Memory B cell (primary cell): ENCODE results near the gene AUTS2.
"Not testable (repeated sequence)": the region's sequence is repeated elsewhere in the genome, so short reads cannot be mapped to it uniquely, and the experiment has no call there.

Experiments used
- ATAC-seq: fragments of 150-1000 bp; cut with Tn5 transposase; 2 replicates; pipeline ENCODE4 v1.10.0; 2021; ENCODE audit warnings: low read depth, mild to moderate bottlenecking, moderate library complexity
- DNase-seq, 2 donors: peaks; one replicate each; pipeline ENCODE4 v3.0.0; 2022; ENCODE audit warnings: low spot score in 2 of 2
- H3K27ac Mint-ChIP-seq: one replicate; pipeline ENCODE4 v1.8.0; 2022; ENCODE audit warnings: mild to moderate bottlenecking, moderate library complexity, mixed read lengths
- H3K27me3 Mint-ChIP-seq: one replicate; pipeline ENCODE4 v1.8.0; 2022; ENCODE audit warnings: mixed read lengths
- H3K36me3 Mint-ChIP-seq: one replicate; pipeline ENCODE4 v1.8.0; 2022; ENCODE audit warnings: mild to moderate bottlenecking, mixed read lengths
- H3K4me1 Mint-ChIP-seq: one replicate; pipeline ENCODE4 v1.8.0; 2022; ENCODE audit warnings: mixed read lengths
- H3K4me3 Mint-ChIP-seq: one replicate; pipeline ENCODE4 v1.8.0; 2022; ENCODE audit warnings: mild to moderate bottlenecking, moderate library complexity, mixed read lengths
- H3K9me3 Mint-ChIP-seq: one replicate; pipeline ENCODE4 v1.8.0; 2022; ENCODE audit warnings: mixed read lengths

AUTS2 gene

DNA sequence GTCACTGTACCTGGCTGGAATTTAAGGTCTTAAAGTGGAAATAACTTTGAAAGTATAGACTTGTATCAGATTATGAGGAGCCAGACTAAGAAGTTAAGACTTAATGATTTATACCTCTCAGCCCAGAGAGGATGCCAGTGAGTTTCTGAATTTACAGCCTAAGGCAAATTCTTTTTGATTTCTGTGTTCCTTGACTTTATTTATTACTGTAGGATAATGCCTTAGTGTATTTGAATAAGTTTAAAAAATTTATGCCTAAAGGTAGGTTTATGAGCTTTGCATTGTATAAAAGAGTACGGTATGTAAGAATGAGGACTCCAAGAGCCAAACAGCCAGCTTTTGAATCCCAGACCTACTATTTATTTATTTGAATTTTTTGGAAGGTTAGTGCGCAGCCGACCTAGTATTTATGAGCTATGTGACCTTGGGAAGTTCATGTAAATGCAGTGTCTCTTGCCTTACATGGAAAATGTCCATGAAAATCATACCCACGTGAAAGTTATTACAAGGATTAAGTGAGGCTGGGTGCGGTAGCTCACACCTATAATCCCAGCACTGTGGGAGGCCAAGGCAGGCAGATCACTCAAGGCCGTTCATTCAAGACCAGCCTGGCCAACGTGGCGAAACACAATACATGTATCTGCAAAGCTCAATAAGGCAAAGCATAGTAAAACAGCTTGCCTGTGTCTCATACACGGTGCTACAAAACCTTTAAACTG lies 174.6 kb downstream of the AUTS2 start:
- Mint-ChIP-seq H3K36me3 (no peaks in the 10 kb centered on the region), H3K4me1 (peaks cover 4% of the 10 kb centered on the region), H3K9me3 (no peaks in the 10 kb centered on the region), H3K27me3 (no peaks in the 10 kb centered on the region), H3K27ac (no peak overlapping the region), H3K4me3 (no peak overlapping the region)
- no peak for DNase-seq
- ATAC-seq: no peak

DNA sequence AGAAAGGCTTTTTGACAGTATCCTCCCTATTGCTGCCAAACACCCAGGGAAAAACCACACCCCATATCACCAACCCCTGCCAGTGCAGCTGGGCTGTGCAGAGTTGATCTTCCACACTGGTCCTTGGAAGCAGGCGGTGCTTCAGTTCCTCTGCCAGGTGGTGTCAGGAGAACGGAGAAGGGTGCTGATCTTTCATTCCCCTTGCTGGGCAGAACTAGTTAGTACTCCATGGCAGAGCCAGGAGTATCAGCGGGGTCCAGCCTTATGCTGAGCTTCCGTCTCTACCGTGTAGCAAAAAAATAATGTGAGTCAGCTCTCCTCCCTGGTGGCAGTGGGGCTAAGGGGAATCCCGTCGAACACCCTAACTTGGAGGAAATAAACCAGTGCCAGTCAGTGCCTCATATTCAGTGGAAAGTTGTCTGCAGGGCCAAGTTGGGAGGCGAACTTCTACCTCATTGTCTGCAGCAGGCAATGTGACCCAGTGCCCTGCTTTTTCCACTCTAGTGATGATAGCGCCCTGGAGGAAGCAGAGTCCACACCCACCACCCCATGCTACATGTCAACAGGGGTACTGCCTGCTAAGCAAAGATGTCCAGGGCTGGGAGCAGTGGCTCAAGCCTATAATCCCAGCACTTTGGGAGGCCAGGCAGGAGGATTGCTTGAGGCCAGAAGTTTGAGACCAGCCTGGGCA lies 175.4 kb downstream of the AUTS2 start:
- no peak for DNase-seq
- Mint-ChIP-seq H3K4me3 (no peak overlapping the region), H3K36me3 (no peaks in the 10 kb centered on the region), H3K27ac (no peak overlapping the region), H3K4me1 (peaks cover 4% of the 10 kb centered on the region), H3K27me3 (no peaks in the 10 kb centered on the region), H3K9me3 (no peaks in the 10 kb centered on the region)
- ATAC-seq: no peak

DNA sequence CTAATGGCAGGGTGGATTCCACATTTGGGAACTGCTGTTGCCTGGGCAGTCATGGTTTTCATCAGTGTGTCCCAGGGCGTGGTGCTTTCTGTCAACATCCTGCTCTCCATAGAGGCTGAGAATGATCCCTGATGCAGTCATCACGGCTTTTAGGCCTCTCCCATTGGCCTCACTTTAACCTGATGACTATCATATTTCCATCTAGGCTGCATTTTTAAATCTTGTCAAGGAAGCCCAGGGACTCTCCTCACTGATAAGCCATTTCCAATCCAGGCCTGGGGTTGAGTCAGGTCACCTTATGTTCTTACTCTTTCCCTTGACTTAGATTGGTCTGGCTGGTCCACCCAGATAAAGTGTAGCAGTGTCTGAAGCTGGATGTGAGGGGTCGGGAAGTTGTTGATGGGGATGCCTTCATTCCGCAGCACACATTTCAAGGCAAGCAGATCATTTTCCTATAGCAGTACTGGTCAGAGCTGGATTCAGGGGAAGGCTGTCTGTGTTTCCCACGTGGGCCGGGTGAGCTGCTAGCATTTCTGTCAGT lies 177.0 kb downstream of the AUTS2 start:
- Mint-ChIP-seq H3K4me1 (peaks cover 4% of the 10 kb centered on the region), H3K9me3 (no peaks in the 10 kb centered on the region), H3K36me3 (no peaks in the 10 kb centered on the region), H3K27me3 (no peaks in the 10 kb centered on the region), H3K27ac (no peak overlapping the region), H3K4me3 (no peak overlapping the region)
- DNase-seq (no peak), ATAC-seq (no peak)

DNA sequence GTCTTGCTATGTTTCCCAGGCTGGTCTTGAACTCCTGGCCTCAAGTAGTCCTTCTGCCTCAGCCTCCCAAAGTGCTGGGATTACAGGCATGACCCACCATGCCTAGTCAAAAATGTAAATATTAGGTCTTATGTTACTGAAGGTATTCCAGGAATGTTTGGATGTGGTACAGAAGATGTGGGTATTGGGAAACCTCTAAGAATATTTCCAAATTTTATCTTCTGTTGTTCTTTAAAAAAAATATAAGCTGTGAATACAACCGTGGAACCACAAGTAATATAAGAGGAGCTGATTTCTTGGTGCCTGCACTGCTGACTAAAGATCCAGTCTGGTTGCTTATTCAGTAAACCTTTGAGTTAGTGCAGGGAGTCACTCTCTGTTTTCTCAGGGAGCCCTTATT lies 178.3 kb downstream of the AUTS2 start:
- ATAC-seq (no peak), DNase-seq (no peak)
- Mint-ChIP-seq H3K4me1 (peaks cover 6% of the 10 kb centered on the region), H3K27ac (no peak overlapping the region), H3K36me3 (no peaks in the 10 kb centered on the region), H3K4me3 (no peak overlapping the region), H3K9me3 (no peaks in the 10 kb centered on the region), H3K27me3 (no peaks in the 10 kb centered on the region)

DNA sequence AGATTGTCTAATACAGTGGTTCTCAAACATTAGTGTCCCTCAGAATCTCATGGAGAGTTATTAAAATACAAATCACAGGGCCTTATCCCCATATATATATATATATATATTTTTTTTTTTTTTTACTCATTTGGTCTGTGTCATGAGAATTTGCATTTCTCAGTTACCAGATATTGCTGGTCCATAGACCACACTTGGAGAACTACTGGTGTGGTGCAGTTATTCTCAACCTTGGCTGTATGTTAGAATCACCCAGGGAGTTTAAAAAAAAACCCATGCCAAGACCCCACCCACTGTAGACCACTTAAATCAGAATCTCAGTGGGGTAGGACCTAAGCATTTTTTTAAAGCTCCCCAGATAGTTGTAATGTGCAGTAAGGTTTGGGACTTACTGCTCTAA lies 179.9 kb downstream of the AUTS2 start:
- Mint-ChIP-seq H3K4me3 (no peak overlapping the region), H3K9me3 (no peaks in the 10 kb centered on the region), H3K27me3 (no peaks in the 10 kb centered on the region), H3K36me3 (no peaks in the 10 kb centered on the region), H3K4me1 (peaks cover 7% of the 10 kb centered on the region), H3K27ac (no peak overlapping the region)
- DNase-seq: no peak
- ATAC-seq: no peak

DNA sequence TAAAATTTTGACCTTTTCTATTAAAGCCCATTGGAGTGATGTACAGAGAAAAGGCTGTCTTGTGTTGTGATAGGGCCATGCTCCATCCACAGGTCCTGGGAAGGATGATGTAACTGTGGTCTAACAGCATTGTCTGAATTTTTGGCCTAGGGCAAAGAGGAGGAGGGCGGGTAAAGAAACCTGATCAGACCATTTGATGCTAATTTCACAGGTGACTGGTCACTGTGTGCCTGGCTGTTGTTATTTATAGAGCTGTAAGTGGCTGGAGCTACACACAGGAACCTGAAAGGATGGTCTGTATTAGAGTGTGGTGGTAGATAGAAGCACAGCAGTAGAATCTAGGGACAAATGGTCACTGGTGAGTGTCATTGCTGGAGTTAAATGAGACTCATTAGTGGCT lies 182.1 kb downstream of the AUTS2 start:
- Mint-ChIP-seq H3K36me3 (no peaks in the 10 kb centered on the region), H3K27me3 (no peaks in the 10 kb centered on the region), H3K27ac (no peak overlapping the region), H3K9me3 (no peaks in the 10 kb centered on the region), H3K4me3 (no peak overlapping the region), H3K4me1 (peaks cover 5% of the 10 kb centered on the region)
- ATAC-seq (no peak), DNase-seq (no peak)

DNA sequence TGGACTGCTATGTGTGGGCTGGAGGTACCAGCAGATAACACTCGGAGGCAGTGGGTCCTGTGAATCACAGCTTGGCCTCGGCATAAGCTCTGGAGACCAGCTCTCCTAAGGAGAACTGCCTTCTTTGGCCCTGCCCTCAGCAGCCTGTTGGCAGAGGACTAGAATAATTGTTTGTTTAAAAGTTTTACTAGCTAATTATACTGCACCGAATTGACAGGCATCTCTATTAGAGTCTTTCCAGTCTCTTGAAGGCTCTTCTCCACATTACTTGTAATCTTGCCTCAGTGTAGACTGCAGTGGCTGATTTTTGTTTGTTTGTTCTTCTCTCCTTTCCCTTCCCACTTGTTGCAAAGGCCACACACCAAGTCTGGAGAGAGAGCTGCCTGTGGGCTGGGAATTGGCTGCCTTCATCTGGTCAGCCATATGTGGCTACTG lies 183.2 kb downstream of the AUTS2 start:
- Mint-ChIP-seq H3K36me3 (no peaks in the 10 kb centered on the region), H3K27me3 (no peaks in the 10 kb centered on the region), H3K27ac (no peak overlapping the region), H3K4me3 (no peak overlapping the region), H3K9me3 (no peaks in the 10 kb centered on the region), H3K4me1 (peaks cover 5% of the 10 kb centered on the region)
- ATAC-seq (no peak), DNase-seq (no peak)

DNA sequence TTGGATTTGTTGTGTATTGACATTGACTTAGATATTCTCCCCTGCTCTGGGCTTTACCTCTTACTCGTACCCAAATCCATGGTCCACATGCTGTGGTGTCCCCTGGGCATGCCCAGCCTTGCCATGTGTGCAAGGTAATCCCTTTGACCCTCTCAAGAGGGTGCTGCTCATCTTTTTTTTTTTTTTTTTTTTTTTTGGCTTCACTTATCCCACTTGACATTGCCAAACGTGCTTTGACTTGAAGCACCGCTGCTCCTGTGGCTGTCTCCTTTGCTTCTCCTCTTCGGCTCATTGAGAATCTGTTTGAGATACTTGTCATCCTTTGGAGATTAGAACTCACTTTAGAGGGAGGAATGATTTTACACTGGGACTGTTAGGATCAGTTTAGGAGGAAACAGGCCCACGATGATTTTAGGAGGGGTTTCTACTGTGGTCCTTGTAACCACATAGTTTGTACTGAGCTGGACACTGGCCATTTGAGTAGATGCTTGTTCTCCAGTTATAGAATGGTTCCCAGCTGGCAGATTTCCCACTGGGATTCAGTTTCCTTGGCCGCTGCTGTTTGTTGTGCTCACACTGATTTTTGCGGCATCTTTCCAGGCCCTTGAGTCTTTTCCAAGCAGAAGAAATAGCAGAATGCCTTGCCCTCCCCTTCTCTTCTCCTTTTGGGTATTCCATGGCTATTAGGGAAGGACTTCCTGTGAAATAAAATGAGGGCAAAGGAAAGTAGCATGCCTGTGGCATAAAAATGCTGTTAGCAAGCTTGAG lies 184.8 kb downstream of the AUTS2 start:
- Mint-ChIP-seq H3K9me3 (no peaks in the 10 kb centered on the region), H3K4me1 (peaks cover 2% of the 10 kb centered on the region), H3K36me3 (no peaks in the 10 kb centered on the region), H3K4me3 (no peak overlapping the region), H3K27ac (no peak overlapping the region), H3K27me3 (no peaks in the 10 kb centered on the region)
- DNase-seq (no peak), ATAC-seq (no peak)

DNA sequence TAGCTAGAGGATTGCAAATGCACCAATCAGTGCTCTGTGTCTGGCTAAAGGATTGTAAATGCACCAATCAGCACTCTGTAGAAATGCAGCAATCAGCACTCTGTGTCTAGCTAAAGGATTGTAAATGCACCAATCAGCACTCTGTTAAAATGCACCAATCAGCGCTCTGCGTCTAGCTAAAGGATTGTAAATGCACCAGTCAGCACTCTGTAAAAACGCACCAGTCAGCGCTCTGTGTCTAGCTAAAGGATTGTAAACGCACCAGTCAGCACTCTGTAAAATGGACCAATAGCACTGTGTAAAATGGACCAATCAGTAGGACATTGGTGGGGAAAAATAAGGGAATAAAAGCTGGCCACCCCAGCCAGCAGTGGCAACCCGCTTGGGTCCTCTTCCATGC lies 187.9 kb downstream of the AUTS2 start:
- not testable (repeated sequence) for H3K9me3 Mint-ChIP-seq, H3K4me3 Mint-ChIP-seq, H3K27ac Mint-ChIP-seq, DNase-seq, H3K27me3 Mint-ChIP-seq, H3K36me3 Mint-ChIP-seq, ATAC-seq, H3K4me1 Mint-ChIP-seq

DNA sequence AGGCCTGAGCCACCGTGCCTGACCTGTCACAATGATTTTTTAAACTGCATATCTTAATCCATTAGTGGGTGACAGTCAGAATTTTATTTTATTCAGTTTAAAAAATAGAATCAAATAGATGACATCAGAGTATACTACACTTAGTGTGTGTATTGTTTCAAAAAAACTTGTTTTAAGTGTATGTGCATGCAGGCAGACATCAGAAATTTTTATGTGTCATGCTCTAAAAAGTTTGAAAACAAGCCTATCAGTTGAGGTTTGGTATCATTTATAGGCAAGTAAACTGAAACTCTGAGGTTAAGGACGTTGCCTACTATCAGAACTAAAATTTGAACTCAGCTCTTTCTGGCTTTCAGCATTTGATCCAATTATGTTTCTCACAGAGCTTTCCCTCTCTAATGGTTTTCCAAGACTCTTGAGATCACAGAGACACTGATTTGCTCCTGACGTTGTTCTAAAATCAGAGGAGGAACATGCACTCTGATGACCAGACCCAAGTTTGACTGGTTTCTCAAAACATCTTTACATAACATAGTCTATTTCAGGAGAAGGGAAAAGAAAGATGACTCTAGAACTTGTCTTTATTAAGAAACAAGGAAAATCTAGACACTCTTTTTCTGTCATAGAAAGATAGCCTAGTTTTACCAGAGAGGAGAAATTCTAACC lies 188.6 kb downstream of the AUTS2 start:
- no peaks in the 10 kb centered on the region for H3K4me1 Mint-ChIP-seq
- no peak for ATAC-seq

DNA sequence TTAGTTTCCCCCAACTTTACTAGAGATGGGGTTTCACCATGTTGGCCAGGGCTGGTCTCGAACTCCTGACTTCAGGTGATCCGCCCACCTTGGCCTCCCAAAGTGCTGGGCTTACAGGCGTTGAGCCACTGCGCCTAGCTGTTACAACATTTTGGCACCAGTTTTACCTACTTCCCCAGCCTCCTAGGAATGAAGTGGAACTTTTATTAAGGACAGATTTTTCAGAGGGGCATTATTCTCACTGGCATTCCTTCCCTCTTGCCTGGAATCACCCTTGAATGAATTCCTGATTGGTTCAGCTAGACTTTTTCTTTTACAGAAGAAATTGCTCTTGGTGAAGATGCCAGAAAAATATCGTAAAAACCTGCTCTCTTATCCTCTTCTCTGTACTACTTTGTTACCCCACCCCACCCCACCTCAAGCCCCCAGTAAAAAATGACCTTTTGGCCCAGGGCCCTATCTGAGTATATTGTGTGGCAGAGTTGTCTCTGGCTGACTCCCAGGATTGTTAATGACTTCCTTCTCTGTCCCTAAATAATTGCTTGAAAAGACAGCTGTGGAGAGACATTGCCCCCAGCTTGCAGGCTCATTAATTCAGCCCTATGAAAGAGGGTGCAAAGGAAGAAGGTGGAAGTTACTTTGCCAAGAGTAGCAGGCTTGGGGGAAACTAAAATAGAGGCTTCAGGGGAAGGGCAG lies 189.6 kb downstream of the AUTS2 start:
- Mint-ChIP-seq H3K27ac (no peak overlapping the region), H3K27me3 (no peaks in the 10 kb centered on the region), H3K4me3 (no peak overlapping the region), H3K4me1 (peaks cover 2% of the 10 kb centered on the region), H3K9me3 (no peaks in the 10 kb centered on the region), H3K36me3 (no peaks in the 10 kb centered on the region)
- ATAC-seq (no peak), DNase-seq (no peak)

More for the DNA sequence above, 188.6 kb downstream of the AUTS2 start:
- Mint-ChIP-seq H3K4me3 (no peak overlapping the region), H3K27me3 (no peaks in the 10 kb centered on the region), H3K9me3 (no peaks in the 10 kb centered on the region), H3K27ac (no peak overlapping the region), H3K36me3 (no peaks in the 10 kb centered on the region)
- no peak for DNase-seq

DNA sequence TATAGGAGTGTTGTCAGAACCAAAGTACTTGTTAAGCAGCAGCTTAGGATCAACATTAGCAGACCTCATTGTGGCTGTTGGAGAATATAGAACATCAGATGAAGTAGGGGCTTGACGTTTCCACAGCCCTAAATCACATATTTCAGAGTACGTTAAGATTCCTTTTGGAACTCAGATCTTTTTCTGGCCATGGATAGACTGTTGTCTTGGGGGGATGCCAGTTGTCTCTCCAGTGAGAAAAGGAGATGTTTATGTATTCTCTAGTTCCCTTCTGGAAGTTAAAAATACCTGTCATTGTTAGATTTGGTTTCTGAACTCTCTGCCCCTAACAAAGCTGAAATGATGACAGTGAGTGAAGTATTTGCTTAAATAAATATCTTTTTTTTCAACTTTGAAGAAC lies 191.3 kb downstream of the AUTS2 start:
- H3K4me3 Mint-ChIP-seq: no peak overlapping the region
- H3K9me3 Mint-ChIP-seq: no peaks in the 10 kb centered on the region
- H3K27ac Mint-ChIP-seq: no peak overlapping the region
- no peaks in the 10 kb centered on the region for H3K27me3 Mint-ChIP-seq
- no peaks in the 10 kb centered on the region for H3K36me3 Mint-ChIP-seq
- DNase-seq: no peak
- ATAC-seq: no peak
- H3K4me1 Mint-ChIP-seq: peaks cover 4% of the 10 kb centered on the region

DNA sequence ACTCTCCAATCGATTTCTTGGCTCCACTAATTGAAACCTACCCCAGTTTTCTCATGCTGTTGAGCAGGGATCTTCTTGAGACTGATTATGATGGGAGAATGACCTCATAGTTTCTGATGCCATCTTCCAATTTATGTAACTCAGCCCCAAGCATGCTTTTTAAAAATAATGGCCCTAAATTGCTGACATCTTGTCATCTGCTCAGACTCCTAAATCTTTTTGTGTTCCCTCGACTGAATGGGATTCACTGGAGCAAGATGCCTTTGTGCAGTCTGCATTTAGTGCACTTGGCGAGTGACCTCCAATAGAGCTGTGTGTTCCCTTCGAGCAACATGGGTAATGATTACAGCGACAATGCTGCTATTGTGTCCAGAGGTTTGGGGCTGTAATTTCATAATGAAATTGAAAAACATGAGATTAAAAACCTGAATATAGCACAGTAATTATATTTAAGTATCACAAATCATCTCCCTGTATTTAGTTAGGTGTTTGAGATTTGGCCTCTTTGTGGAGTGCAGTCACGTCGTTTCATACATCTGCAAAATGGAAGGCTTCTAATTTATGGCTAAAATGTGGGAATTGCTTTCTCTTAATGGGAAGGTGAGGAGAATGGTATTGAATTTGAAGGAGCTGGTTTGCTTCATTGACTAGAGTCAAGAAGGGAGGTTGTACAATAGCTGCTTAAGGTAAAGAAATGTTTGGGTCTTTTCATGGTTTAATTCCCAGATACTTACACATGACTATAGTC lies 192.9 kb downstream of the AUTS2 start:
- H3K27me3 Mint-ChIP-seq: no peaks in the 10 kb centered on the region
- ATAC-seq (no peak), DNase-seq (no peak)
- H3K27ac Mint-ChIP-seq: no peak overlapping the region
- H3K4me3 Mint-ChIP-seq: no peak overlapping the region
- H3K9me3 Mint-ChIP-seq: no peaks in the 10 kb centered on the region
- no peaks in the 10 kb centered on the region for H3K36me3 Mint-ChIP-seq
- peaks cover 7% of the 10 kb centered on the region for H3K4me1 Mint-ChIP-seq
